GM21529 (cell line): ENCODE data around the gene RIMBP2.

Experiments
- ATAC-seq: cut with Tn5 transposase; IDR thresholded peaks from one replicate; pipeline ENCODE4 v1.9.1; 2021; ENCODE audit not compliant: unreplicated experiment

RIMBP2 gene

DNA sequence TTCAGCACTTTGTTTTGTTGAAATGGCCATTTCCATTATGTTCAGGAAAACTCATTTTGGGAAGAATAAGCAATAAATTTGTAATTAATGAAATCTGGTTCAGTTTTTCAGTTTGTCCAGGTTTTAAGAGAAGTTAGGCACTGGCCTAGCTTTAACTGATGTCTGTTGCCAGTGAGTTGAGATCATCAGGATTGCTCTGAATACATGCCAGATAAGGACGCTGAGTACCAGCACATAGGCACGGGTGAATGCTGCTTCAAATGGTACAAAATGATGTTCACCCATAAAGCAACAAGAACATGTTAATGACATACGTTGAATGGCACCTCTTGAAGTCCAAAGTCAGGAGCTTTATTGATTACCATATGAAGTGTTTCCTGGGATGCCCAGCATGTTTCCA, 331.9 kb downstream of the RIMBP2 start:
- ATAC-seq = no peak

GRCh38 chr12:130382818-130383217, 333.3 kb downstream of the RIMBP2 start:
- ATAC-seq = no peak

- no peak for ATAC-seq
Observed at GRCh38 chr12:130375296-130376287, 340.5 kb downstream of the RIMBP2 start.

DNA sequence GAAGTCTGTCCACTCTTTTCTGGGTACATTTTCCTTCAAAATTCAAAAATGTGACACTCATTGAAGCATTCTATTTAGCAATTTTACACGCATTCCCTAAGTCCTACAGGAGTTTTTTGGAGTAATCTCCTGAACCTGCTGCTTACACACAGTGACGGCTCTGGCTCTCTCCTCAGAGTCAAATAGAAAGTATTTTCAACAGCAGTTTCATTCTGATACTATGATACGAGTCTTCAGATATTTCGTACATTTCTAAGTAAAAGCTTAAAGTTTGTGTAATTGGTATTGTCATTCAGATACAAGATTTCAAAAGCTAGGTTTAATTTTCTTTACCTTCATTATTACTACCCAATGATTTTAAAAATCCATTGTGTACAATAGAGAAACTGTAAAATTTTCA, 342.0 kb downstream of the RIMBP2 start:
- no peak for ATAC-seq

GRCh38 chr12:130372936-130373335, 343.2 kb downstream of the RIMBP2 start:
- ATAC-seq = no peak

GRCh38 chr12:130371296-130371695, 344.8 kb downstream of the RIMBP2 start:
- no peak for ATAC-seq

GRCh38 chr12:130369816-130370215, 346.3 kb downstream of the RIMBP2 start:
- ATAC-seq = no peak

DNA sequence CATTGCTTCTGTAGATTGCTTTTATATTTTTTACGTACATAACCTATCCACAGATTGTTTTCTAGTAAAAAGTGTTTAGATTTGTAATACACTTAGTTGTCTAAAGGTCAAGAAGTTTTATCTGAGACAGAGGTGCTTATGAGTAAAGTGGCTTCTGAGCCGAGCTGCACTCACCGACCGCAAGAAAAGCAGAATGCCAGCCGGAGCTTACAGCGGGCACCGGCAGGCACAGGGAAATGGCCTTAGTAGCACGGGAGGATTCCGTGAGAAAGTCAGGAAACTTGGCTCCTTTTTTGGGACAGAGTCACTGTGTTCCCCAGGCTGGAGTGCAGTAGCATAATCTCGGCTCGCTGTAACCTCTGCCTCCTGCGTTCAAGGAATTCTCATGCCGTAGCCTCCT, 348.6 kb downstream of the RIMBP2 start:
- no peak for ATAC-seq

GRCh38 chr12:130367003-130367402, 349.1 kb downstream of the RIMBP2 start:
- no peak for ATAC-seq

DNA sequence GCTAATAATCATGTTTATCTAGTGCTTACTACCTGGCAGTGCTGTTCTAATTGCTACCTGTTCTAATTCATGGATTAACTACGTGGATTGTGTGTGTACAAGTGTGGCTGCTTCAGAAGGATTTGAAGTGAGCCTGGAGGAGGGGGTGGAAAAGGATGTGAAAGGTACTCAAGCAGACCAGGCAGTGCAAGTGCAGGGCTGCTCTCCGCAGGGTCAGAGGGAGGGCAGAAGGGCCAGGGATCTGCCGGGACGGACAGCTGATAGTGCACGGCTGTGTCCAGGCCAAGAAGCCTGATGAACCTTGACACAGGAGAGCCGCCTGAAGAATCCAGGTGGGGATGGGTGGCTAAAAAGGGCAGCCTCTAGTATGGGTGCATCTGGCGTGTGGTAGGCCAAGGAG, 349.9 kb downstream of the RIMBP2 start:
- no peak for ATAC-seq

DNA sequence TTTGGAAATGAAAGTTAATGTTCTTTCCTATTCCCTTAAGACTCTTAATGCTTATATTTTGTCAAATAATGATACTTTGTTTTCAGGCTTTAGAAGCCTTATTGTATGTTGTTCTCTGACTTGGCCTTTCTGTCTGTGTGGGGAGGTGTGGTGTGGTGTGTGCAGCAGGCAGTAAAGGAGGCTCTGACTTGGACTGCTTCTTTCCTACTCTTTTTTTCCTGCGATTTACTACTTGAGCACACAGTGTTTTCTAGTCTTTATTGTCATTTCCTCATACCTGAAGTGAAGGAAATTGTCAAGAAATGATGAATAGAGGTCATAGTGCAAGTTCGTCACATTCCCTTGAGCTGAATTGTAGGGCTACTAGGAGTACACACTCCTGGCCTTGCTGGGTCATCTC, 351.5 kb downstream of the RIMBP2 start:
- ATAC-seq = no peak

GRCh38 chr12:130362060-130362459, 354.0 kb downstream of the RIMBP2 start:
- ATAC-seq = no peak

GRCh38 chr12:130357729-130358330, 358.3 kb downstream of the RIMBP2 start:
- no peak for ATAC-seq

GRCh38 chr12:130357241-130357640, 358.9 kb downstream of the RIMBP2 start:
- ATAC-seq = no peak

- no peak for ATAC-seq
Observed at GRCh38 chr12:130356222-130356621, 359.9 kb downstream of the RIMBP2 start.

- ATAC-seq = no peak
Observed at GRCh38 chr12:130354407-130354806, 361.7 kb downstream of the RIMBP2 start.

- no peak for ATAC-seq
Observed at GRCh38 chr12:130353081-130353480, 363.0 kb downstream of the RIMBP2 start.

DNA sequence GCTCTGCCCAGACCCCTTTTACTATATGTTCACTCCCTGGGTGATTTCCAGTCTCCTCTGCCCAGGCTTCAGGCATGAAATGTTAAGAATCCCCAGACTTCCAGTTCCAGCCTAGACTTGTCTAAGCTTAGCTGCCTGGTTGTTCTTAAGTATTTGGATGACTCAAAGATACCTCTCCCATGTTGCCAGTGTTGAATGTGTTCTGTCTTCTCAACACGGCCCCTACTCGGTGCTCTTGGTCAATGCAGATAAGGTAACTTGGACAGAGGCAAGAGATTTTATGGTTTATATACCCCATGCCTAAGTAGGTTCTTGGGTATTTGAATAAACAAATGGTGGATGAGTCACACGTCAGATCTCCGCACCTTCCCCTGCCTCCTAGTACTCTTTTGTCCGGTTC, 364.8 kb downstream of the RIMBP2 start:
- ATAC-seq = no peak

GRCh38 chr12:130350715-130351114, 365.4 kb downstream of the RIMBP2 start:
- ATAC-seq = no peak

DNA sequence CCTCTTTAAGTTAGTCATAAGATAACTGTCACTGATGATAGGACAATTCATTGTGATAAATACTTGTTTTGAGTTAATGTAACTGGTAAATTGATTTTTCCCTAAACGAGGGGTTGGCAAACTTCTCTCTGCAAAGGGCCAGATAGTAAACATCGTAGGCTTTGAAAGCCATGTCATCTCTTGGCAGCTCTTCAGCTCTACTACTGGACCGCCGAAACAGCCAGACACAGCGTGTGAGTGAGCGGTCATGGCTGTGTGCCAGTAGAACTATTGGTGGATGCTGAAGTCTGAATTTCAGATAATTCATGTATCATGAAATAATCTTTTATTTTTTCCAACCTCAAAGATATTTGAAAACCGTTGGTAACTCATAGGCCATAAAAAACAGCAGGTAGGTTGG, 368.5 kb downstream of the RIMBP2 start:
- ATAC-seq = no peak
